Neural progenitor cell (in vitro differentiated cells): Measurements from ENCODE around the gene CREG1. TPM values are rescaled to one million over a fixed set of nuclear protein-coding genes. Genes with fewer than 3 reads are reported as not detected.

Experiments used
- DNase-seq: peaks from one replicate; pipeline ENCODE4 v3.0.0-alpha.2; 2016; ENCODE audit warnings: low spot score
- H2AFZ ChIP-seq: fragments of 200-600 bp; sonication (generic); replicated peaks from 2 replicates; pipeline ENCODE4 v1.6.1; 2016; ENCODE audit warnings: antibody characterized with exemption
- H3F3A ChIP-seq: fragments of 200-600 bp; sonication (generic); 2 replicates; pipeline ENCODE4 v1.6.1; 2016; ENCODE audit warnings: antibody characterized with exemption, low read depth
- H3K27ac ChIP-seq: fragments of 200-600 bp; sonication (generic); 2 replicates; pipeline ENCODE4 v1.5.1; 2016; ENCODE audit warnings: mild to moderate bottlenecking
- H3K27me3 ChIP-seq: fragments of 200-600 bp; sonication (generic); 2 replicates; pipeline ENCODE4 v1.6.1; 2016; ENCODE audit warnings: mild to moderate bottlenecking, moderate library complexity
- H3K36me3 ChIP-seq: fragments of 200-600 bp; sonication (generic); 2 replicates; pipeline ENCODE4 v1.5.1; 2016
- H3K4me1 ChIP-seq: fragments of 200-600 bp; sonication (generic); 2 replicates; pipeline ENCODE4 v1.6.1; 2016; ENCODE audit warnings: mixed run types
- H3K4me2 ChIP-seq: fragments of 200-600 bp; sonication (generic); 2 replicates; pipeline ENCODE4 v1.6.1; 2016
- H3K4me3 ChIP-seq: fragments of 200-600 bp; sonication (generic); 2 replicates; pipeline ENCODE4 v1.5.1; 2016
- H3K79me2 ChIP-seq: fragments of 200-600 bp; sonication (generic); 2 replicates; pipeline ENCODE4 v1.6.1; 2016; ENCODE audit warnings: low read depth
- H3K9ac ChIP-seq: fragments of 200-600 bp; sonication (generic); 2 replicates; pipeline ENCODE4 v1.6.1; 2016
- H3K9me3 ChIP-seq: fragments of 200-600 bp; sonication (generic); 2 replicates; pipeline ENCODE4 v1.5.1; 2016; ENCODE audit warnings: low read depth
- H4K20me1 ChIP-seq: fragments of 200-600 bp; sonication (generic); 2 replicates; pipeline ENCODE4 v1.6.1; 2016; ENCODE audit warnings: low read depth
- H3K27ac Mint-ChIP-seq: 3 replicates; pipeline ENCODE4 v1.8.0; 2021; ENCODE audit warnings: mixed read lengths
- H3K27me3 Mint-ChIP-seq: 2 replicates; pipeline ENCODE4 v1.8.0; 2022; ENCODE audit warnings: low read depth, mild to moderate bottlenecking, inconsistent platforms, moderate library complexity, mixed read lengths; ENCODE audit not compliant: insufficient read depth
- H3K36me3 Mint-ChIP-seq: 3 replicates; pipeline ENCODE4 v1.8.0; 2021; ENCODE audit warnings: mixed read lengths
- H3K4me1 Mint-ChIP-seq: 3 replicates; pipeline ENCODE4 v1.8.0; 2021; ENCODE audit warnings: mixed read lengths
- H3K4me3 Mint-ChIP-seq: 3 replicates; pipeline ENCODE4 v1.8.0; 2021; ENCODE audit warnings: mild to moderate bottlenecking, moderate library complexity, mixed read lengths
- H3K9me3 Mint-ChIP-seq: 3 replicates; pipeline ENCODE4 v1.8.0; 2020; ENCODE audit warnings: mixed read lengths
- EZH2 ChIP-seq: fragments of 200-600 bp; sonication (generic); IDR thresholded peaks from 2 replicates; pipeline ENCODE4 v1.6.1; 2017; ENCODE audit warnings: antibody characterized with exemption, mild to moderate bottlenecking, moderate library complexity
- EZH2phosphoT487 ChIP-seq: fragments of 200-600 bp; sonication (generic); IDR thresholded peaks from 2 replicates; pipeline ENCODE4 v1.6.1; 2017; ENCODE audit warnings: antibody characterized with exemption
- total RNA-seq: library from RNA; depleted of rRNA; stranded (reverse); fragments of >200 nt; gene quantifications from 2 replicates; pipeline ENCODE4 v1.2.3, GENCODE V29; 2015; ENCODE audit warnings: low replicate concordance
- TF ChIP-seq, protein P1 (sequence below): fragments of 200-600 bp; sonication (generic); IDR thresholded peaks from 2 replicates; pipeline ENCODE4 v1.5.1; 2017; ENCODE audit warnings: antibody characterized with exemption, mild to moderate bottlenecking

CREG1 gene
- total RNA-seq, 1 donor from 2014 or later, result 55.6 TPM

- no peaks in the 10 kb centered on the region for H3K4me1 ChIP-seq
- H3K4me3 Mint-ChIP-seq, result no peak overlapping the region
- H3F3A ChIP-seq, result peaks cover 11% of the 10 kb centered on the region
- no peaks in the 10 kb centered on the region for H4K20me1 ChIP-seq
- no peak for DNase-seq
- peaks cover 7% of the 10 kb centered on the region for H3K36me3 Mint-ChIP-seq
- no peaks in the 10 kb centered on the region for H3K36me3 ChIP-seq
- H3K27me3 Mint-ChIP-seq, result no peaks in the 10 kb centered on the region
- TF ChIP-seq EZH2 (no peak), EZH2phosphoT487 (no peak)
- H3K9me3 ChIP-seq, result no peaks in the 10 kb centered on the region
- H3K4me1 Mint-ChIP-seq, result peaks cover 12% of the 10 kb centered on the region
- no peaks in the 10 kb centered on the region for H3K9me3 Mint-ChIP-seq
- H3K27ac ChIP-seq, result no peak overlapping the region
- no peak overlapping the region for H3K4me3 ChIP-seq
- no peaks in the 10 kb centered on the region for H3K79me2 ChIP-seq
- H3K27ac Mint-ChIP-seq, result no peak overlapping the region
- no peak overlapping the region for H3K9ac ChIP-seq
- no peak overlapping the region for H3K4me2 ChIP-seq
- H3K27me3 ChIP-seq, result no peaks in the 10 kb centered on the region
- no peak overlapping the region for H2AFZ ChIP-seq
Measured at GRCh38 chr1:167542109-167543032, 11.2 kb downstream of the CREG1 start.

DNA sequence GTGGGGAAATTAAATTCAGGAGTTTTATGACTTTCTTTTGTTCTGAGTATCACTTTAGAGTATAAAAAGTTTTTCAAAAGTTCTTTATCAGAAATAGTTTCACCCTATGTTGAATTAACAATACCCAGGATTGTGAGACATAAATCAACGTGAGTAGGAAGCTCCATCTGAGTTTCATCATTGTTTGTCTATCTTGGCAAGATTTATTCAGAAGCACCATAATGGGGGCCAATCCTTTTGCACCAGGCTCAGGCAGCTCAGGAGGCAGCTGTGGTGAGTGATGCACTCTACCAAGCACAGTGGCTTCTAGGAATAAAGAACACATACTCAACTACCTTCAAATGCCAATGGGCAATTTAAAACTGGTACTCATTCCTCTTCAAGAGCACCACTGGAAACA is 12.0 kb downstream of the CREG1 start:
- no peak for DNase-seq
- no peaks in the 10 kb centered on the region for H3K79me2 ChIP-seq
- no peak overlapping the region for H3K27ac Mint-ChIP-seq
- peaks cover 11% of the 10 kb centered on the region for H3F3A ChIP-seq
- TF ChIP-seq, protein P1, sequence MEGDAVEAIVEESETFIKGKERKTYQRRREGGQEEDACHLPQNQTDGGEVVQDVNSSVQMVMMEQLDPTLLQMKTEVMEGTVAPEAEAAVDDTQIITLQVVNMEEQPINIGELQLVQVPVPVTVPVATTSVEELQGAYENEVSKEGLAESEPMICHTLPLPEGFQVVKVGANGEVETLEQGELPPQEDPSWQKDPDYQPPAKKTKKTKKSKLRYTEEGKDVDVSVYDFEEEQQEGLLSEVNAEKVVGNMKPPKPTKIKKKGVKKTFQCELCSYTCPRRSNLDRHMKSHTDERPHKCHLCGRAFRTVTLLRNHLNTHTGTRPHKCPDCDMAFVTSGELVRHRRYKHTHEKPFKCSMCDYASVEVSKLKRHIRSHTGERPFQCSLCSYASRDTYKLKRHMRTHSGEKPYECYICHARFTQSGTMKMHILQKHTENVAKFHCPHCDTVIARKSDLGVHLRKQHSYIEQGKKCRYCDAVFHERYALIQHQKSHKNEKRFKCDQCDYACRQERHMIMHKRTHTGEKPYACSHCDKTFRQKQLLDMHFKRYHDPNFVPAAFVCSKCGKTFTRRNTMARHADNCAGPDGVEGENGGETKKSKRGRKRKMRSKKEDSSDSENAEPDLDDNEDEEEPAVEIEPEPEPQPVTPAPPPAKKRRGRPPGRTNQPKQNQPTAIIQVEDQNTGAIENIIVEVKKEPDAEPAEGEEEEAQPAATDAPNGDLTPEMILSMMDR, result no peak
- TF ChIP-seq EZH2phosphoT487 (no peak), EZH2 (no peak)
- no peaks in the 10 kb centered on the region for H3K4me1 ChIP-seq
- H3K4me3 Mint-ChIP-seq, result no peak overlapping the region
- no peaks in the 10 kb centered on the region for H3K9me3 Mint-ChIP-seq
- H3K9me3 ChIP-seq, result no peaks in the 10 kb centered on the region
- no peak overlapping the region for H3K9ac ChIP-seq
- H3K36me3 Mint-ChIP-seq, result peaks cover 1% of the 10 kb centered on the region
- H3K36me3 ChIP-seq, result no peaks in the 10 kb centered on the region
- H3K27me3 ChIP-seq, result no peaks in the 10 kb centered on the region
- H3K4me3 ChIP-seq, result no peak overlapping the region
- H3K27me3 Mint-ChIP-seq, result no peaks in the 10 kb centered on the region
- H2AFZ ChIP-seq, result no peak overlapping the region
- peaks cover 15% of the 10 kb centered on the region for H3K4me1 Mint-ChIP-seq
- no peak overlapping the region for H3K27ac ChIP-seq
- H3K4me2 ChIP-seq, result no peak overlapping the region
- H4K20me1 ChIP-seq, result no peaks in the 10 kb centered on the region

GRCh38 chr1:167541003-167541402 is 12.6 kb downstream of the CREG1 start:
- Histone ChIP-seq H3K27ac (no peak overlapping the region), H4K20me1 (no peaks in the 10 kb centered on the region), H3K4me1 (no peaks in the 10 kb centered on the region), H3K9ac (no peak overlapping the region), H3K4me2 (no peak overlapping the region), H3F3A (peaks cover 11% of the 10 kb centered on the region), H3K79me2 (no peaks in the 10 kb centered on the region), H3K4me3 (no peak overlapping the region), H3K9me3 (no peaks in the 10 kb centered on the region), H3K36me3 (no peaks in the 10 kb centered on the region), H3K27me3 (no peaks in the 10 kb centered on the region), H2AFZ (no peak overlapping the region)
- H3K27me3 Mint-ChIP-seq, result no peaks in the 10 kb centered on the region
- TF ChIP-seq, protein P1, result no peak
- TF ChIP-seq EZH2 (no peak), EZH2phosphoT487 (no peak)
- no peak overlapping the region for H3K4me3 Mint-ChIP-seq
- no peak overlapping the region for H3K27ac Mint-ChIP-seq
- peaks cover 17% of the 10 kb centered on the region for H3K4me1 Mint-ChIP-seq
- H3K36me3 Mint-ChIP-seq, result peaks cover 1% of the 10 kb centered on the region
- H3K9me3 Mint-ChIP-seq, result no peaks in the 10 kb centered on the region
- no peak for DNase-seq

DNA sequence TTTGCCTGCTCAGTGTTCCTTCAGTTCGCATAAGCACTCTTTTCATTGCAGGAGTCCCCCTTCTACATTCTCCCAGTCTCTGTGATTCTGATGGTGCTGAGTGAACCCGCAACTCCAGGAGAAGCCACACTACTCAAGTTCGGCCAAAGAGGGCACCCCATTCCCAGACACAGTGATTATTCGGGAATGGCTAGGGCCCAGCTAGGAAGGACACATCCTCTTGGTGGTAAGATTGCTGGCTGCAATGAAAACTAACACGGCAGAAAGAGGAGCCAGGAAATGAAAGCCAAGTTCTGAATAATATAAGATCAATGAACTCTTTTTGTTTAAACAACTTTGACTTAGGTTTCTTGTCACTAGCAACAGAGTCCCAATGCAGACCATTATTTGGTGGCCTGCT is 14.9 kb downstream of the CREG1 start:
- Histone ChIP-seq H3F3A (peaks cover 11% of the 10 kb centered on the region), H3K79me2 (no peaks in the 10 kb centered on the region), H3K27me3 (no peaks in the 10 kb centered on the region), H2AFZ (no peak overlapping the region), H3K27ac (no peak overlapping the region), H3K4me1 (peaks cover under 1% of the 10 kb centered on the region), H4K20me1 (no peaks in the 10 kb centered on the region), H3K9me3 (no peaks in the 10 kb centered on the region), H3K4me3 (no peak overlapping the region), H3K4me2 (no peak overlapping the region), H3K9ac (no peak overlapping the region), H3K36me3 (no peaks in the 10 kb centered on the region)
- TF ChIP-seq EZH2 (no peak), EZH2phosphoT487 (no peak)
- TF ChIP-seq, protein P1, result peak; percentile 36
- H3K27me3 Mint-ChIP-seq, result peaks cover 2% of the 10 kb centered on the region
- peak; percentile 23 for DNase-seq
- no peaks in the 10 kb centered on the region for H3K9me3 Mint-ChIP-seq
- no peak overlapping the region for H3K4me3 Mint-ChIP-seq
- peaks cover 22% of the 10 kb centered on the region for H3K4me1 Mint-ChIP-seq
- H3K27ac Mint-ChIP-seq, result no peak overlapping the region
- no peaks in the 10 kb centered on the region for H3K36me3 Mint-ChIP-seq
